ENCODE measurements around the gene GADD45B.

DNA sequence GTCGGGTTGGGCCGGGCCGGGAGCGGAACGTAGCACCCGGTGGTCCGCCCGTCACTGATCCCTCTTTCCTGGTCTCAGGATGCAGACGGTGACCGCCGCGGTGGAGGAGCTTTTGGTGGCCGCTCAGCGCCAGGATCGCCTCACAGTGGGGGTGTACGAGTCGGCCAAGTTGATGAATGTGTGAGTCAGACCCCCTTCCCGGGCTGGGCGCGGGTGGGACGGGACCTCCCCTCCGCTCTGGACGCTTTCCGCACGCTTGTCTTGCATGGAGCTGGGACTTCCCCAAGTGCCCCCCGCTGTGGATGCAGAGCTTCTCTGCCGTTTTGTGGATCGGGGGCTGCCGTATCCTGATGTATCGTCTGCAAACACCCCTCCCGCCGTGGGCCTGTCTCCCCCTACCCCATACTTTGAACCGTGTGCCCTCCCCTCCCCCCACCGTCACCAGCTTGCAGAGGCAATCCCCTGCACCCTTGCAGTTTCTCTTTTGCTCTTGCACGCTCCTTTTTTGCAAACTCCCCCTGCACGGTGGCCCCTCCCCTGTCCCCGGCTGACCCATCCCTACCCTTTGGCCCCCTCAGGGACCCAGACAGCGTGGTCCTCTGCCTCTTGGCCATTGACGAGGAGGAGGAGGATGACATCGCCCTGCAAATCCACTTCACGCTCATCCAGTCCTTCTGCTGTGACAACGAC is 669 bp downstream of the GADD45B start:
- no peak for TF ChIP-seq POLR2A (IDR thresholded peaks at IDR 0.05)
- TF ChIP-seq, protein P1, sequence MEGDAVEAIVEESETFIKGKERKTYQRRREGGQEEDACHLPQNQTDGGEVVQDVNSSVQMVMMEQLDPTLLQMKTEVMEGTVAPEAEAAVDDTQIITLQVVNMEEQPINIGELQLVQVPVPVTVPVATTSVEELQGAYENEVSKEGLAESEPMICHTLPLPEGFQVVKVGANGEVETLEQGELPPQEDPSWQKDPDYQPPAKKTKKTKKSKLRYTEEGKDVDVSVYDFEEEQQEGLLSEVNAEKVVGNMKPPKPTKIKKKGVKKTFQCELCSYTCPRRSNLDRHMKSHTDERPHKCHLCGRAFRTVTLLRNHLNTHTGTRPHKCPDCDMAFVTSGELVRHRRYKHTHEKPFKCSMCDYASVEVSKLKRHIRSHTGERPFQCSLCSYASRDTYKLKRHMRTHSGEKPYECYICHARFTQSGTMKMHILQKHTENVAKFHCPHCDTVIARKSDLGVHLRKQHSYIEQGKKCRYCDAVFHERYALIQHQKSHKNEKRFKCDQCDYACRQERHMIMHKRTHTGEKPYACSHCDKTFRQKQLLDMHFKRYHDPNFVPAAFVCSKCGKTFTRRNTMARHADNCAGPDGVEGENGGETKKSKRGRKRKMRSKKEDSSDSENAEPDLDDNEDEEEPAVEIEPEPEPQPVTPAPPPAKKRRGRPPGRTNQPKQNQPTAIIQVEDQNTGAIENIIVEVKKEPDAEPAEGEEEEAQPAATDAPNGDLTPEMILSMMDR (IDR thresholded peaks at IDR 0.05): no peak
